RWPE1 (cell line): ENCODE measurements around the gene TSPAN32.
A peak's percentile ranks its signal among the peaks of the same experiment; 100 is the strongest.

Source experiments
- CTCF ChIA-PET: fragments of 350-600 bp; sonication (Branson Sonifier 250); formaldehyde crosslinking; extraction: SDS; loops from one replicate; lab custom pipeline; 2021; lab: Yijun Ruan, JAX
- POLR2A ChIA-PET: fragments of 400-600 bp; formaldehyde crosslinking; extraction: SDS; loops from one replicate; lab custom pipeline; 2020; ENCODE audit warnings: antibody characterized with exemption; ENCODE audit not compliant: low non-redundant PET; lab: Yijun Ruan, JAX
- DNase-seq: peaks from one replicate; pipeline ENCODE4 v3.0.0; 2012; ENCODE audit warnings: low spot score
- H3K27ac ChIP-seq: fragments of 450-650 bp; 2 replicates; pipeline ENCODE4 v1.5.1; 2017
- TF ChIP-seq, protein P1 (sequence below): fragments of 450-650 bp; conservative IDR thresholded peaks from 2 replicates; pipeline ENCODE4 v1.5.1; 2017; ENCODE audit warnings: low read depth, mild to moderate bottlenecking

TSPAN32 gene

DNA sequence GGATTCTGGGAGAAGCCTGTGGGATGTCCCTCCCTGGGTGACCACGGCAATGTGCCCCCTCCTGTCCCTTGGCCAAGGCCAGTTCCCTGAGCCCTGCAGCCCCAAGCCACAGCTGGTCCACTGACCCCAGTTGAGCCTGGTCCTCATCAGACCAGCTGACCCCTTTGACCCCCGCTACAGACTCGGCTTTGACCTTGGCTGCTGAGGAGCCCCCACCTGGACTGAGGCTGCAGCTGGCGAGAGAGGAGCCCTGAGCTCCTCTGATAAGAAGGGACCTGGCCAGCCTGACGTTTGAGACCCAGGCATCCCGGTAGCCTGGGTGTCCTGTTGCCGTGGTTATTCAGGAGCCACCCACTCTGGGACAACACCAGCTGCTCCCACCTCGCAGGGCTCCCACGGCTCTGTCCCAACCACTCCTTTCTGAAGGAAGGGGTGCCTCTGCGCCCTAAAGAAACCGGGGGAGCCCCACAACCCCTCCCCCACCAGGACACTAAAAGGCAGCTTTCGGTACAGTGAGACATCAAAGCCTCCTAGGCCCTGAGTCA, 34.4 kb upstream of the TSPAN32 start:
- no peak for DNase-seq
- TF ChIP-seq, protein P1, sequence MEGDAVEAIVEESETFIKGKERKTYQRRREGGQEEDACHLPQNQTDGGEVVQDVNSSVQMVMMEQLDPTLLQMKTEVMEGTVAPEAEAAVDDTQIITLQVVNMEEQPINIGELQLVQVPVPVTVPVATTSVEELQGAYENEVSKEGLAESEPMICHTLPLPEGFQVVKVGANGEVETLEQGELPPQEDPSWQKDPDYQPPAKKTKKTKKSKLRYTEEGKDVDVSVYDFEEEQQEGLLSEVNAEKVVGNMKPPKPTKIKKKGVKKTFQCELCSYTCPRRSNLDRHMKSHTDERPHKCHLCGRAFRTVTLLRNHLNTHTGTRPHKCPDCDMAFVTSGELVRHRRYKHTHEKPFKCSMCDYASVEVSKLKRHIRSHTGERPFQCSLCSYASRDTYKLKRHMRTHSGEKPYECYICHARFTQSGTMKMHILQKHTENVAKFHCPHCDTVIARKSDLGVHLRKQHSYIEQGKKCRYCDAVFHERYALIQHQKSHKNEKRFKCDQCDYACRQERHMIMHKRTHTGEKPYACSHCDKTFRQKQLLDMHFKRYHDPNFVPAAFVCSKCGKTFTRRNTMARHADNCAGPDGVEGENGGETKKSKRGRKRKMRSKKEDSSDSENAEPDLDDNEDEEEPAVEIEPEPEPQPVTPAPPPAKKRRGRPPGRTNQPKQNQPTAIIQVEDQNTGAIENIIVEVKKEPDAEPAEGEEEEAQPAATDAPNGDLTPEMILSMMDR, result no peak
- CTCF ChIA-PET, result interaction anchor here (0.6 to 1.1 kb wide), 4 partner anchors 38 to 219 kb away, joined by 3 to 10 read pairs (median 4); no protein-coding TSS in a partner anchor
- POLR2A ChIA-PET, result no interaction called here
- H3K27ac ChIP-seq, result peak overlapping the region; percentile 89; the same call in 1 of the 2 replicates

DNA sequence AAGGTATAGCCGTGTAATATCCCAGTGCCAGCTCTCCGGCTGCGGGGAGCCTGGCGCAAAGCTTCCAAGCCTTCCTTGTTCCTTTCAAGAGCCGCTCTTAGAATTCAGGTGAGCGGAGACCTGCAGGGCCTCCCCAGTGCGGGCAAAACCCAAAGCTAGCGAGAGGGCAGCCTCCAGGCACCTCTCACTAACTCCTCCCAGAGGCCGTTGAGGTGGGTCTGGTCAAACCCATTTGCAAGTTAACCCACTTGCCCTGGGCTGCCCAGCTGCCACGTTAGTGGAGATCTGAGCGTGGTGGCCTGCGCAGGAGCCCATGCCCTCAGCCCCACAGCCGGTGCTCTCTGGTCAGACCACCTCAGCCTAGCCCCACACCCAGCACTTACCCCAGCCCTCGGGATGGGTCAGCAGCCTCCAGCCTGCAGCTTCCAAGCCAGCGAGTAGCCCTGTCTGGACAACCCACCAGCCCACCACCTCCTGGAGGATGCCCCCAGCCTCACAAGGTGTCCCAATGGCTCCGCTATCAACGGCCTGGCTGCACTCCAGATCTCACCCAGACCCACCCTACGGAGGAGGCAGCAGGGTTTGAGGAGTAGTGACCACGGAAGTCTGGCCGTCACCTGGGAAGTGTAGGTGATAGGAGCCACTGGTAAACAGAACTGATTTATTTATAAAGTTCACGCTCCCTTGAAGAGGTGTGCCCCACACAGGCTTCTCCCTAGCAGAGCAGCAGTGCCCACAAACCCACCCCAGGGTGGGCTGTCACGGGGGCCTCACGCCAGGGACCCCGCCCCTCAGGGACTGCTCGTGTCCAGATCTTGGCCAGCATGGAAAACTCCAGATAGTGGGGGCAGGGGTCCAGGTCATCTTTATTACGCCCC, 33.7 kb upstream of the TSPAN32 start:
- POLR2A ChIA-PET, result no interaction called here

DNA sequence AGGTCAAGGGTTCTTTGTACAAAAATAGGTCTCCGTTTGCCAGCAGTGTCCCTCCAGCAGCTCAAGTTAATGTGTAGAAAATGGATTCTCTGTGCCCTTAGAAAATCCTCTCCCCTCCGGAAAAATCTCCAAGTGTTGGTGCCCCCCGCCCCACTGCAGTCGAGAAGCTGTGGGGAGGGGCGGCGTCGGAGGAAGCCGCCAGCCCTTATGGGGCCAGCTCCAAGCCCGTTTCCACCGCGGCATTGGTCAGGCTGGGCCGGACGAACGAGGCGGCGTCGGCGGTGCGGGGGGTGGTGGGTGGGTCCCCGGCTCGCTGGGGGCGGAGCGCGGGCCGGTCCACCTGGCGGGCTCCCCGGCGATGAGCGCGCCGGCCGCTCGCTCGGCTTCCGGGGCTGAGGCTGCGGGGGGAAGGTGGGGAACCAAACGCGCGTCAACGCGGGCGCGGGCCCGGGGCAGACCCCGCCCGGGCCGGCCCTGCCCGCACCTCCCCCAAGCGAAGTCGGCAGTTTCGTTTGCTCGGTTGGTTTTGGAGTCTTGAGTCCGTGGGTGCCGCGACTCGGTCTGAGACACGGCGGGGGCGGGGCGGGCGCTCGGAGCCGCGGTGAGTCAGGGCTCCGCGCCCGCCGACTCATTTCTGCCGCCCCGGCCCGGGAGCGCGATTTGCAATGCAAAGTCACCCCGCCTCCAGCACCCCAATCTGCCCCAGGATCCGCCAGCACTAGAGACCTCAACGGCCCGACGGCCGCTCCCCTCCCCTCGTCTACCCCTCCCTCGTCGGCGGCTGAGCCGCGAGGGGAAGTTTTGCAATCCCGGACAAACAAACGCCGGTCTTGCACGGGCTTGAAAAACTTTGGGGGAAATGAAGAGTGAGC, 32.8 kb upstream of the TSPAN32 start:
- TF ChIP-seq, protein P1, result no peak
- ChIA-PET POLR2A (no interaction called here), CTCF (interaction anchor here (0.6 to 1.4 kb wide), 8 partner anchors 8 to 717 kb away, joined by 3 to 7 read pairs (median 5); partner anchors contain the start of gene TSSC4)
- DNase-seq, result peak; percentile 73
- H3K27ac ChIP-seq, result peak overlapping the region; percentile 89

More for the DNA sequence above, 33.7 kb upstream of the TSPAN32 start:
- CTCF ChIA-PET, result interaction anchor here (1.0 to 1.1 kb wide), 2 partner anchors 37 to 59 kb away, joined by 5 to 10 read pairs; no protein-coding TSS in a partner anchor
- H3K27ac ChIP-seq, result peak overlapping the region; percentile 89
- TF ChIP-seq, protein P1, result no peak
- no peak for DNase-seq

DNA sequence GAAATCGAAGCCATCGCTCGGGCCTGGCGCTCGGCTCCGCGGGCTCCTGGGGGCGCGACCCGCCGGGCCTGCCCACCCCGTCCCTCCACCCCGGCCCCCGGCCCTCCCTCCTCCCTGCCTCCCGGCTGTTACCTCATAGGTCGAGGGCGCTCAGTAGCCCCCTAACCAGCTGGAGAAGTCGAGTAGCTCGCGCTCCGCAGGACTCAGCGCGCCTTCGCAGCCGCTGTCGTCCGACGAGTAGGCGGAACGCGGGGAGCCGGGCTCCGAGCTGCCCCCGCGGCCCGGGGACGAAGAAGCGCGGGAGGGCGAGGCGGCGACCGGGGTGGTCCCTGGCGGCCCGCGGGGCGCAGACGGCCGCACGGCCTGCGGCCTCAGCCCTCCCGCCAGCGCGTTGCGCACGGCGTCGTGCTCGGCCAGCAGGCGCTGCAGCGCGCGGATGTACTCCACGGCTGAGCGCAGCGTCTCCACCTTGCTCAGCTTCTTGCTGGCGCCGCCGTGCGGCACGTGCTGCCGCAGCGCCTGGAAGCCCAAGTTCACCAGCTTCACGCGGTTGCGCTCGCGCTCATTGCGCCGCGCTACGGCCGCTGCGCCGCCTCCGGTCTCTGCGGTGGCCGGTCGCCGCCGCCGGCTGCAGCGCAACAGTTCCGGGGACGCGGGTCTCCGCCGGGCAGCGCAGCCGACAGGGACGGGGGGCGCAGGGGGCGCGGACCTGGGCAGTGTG, 32.1 kb upstream of the TSPAN32 start:
- POLR2A ChIA-PET, result interaction anchor here (0.6 kb wide), 2 partner anchors 66 to 107 kb away, joined by 3 to 4 read pairs; no protein-coding TSS in a partner anchor
- peak overlapping the region; percentile 89 for H3K27ac ChIP-seq
- CTCF ChIA-PET, result interaction anchor here (0.5 to 1.4 kb wide), 12 partner anchors 9 to 717 kb away, joined by 3 to 7 read pairs (median 4); partner anchors contain the start of gene TSSC4
- DNase-seq, result peak; percentile 65
- TF ChIP-seq, protein P1, result peak; percentile 68

- TF ChIP-seq, protein P1, result no peak
- peak within 1 kb of the TSS; percentile 89 for H3K27ac ChIP-seq
- ChIA-PET POLR2A (interaction anchor here (0.6 to 0.9 kb wide), 2 partner anchors 67 to 68 kb away, joined by 3 read pairs; no protein-coding TSS in a partner anchor), CTCF (interaction anchor here (0.5 to 1.4 kb wide), 12 partner anchors 28 to 150 kb away, joined by 3 to 7 read pairs (median 4); no protein-coding TSS in a partner anchor)
- DNase-seq, result no peak
These were observed 31.3 kb upstream of the TSPAN32 start, which contains the start of gene ASCL2 for GRCh38 chr11:2270322-2271076. Gene ASCL2 (minus strand): TSS chr11:2270588. CDS start chr11:2270332, 256 bp downstream.
